HEK293 (cell line): ENCODE data around the gene MEMO1.
"Not testable (repeated sequence)": the region's sequence is repeated elsewhere in the genome, so short reads cannot be mapped to it uniquely, and the experiment has no call there.

Experiments used
- CTCF ChIA-PET: fragments of 350-600 bp; formaldehyde crosslinking; extraction: SDS; loops from one replicate; lab custom pipeline; 2021; ENCODE audit warnings: antibody characterized with exemption; lab: Yijun Ruan, JAX
- POLR2A ChIA-PET: fragments of 300-600 bp; formaldehyde crosslinking; extraction: SDS; loops from one replicate; lab custom pipeline; 2020; ENCODE audit warnings: antibody characterized with exemption, inconsistent platforms; lab: Yijun Ruan, JAX
- H3K27ac ChIP-seq: fragments of 200-500 bp; sonication (Bioruptor generic); 2 replicates; pipeline ENCODE4 v1.5.1; 2014; ENCODE audit warnings: low read depth, low read length, control low read depth, inconsistent platforms; ENCODE audit errors: extremely low read depth
- H3K36me3 ChIP-seq, 2 experiments: fragments of 200-500 bp in 1 of 2; sonication (Bioruptor generic) in 1 of 2; 1 replicate in 1 of 2; 2 replicates in 1 of 2; pipeline ENCODE4 v1.5.1; 2014 to 2017; ENCODE audit warnings: inconsistent platforms in 2 of 2, low read length in 2 of 2; ENCODE audit not compliant: control insufficient read depth in 2 of 2, insufficient read depth in 1 of 2
- H3K4me1 ChIP-seq: fragments of 200-500 bp; sonication (Bioruptor generic); 2 replicates; pipeline ENCODE4 v1.5.1; 2014; ENCODE audit warnings: mild to moderate bottlenecking, low read length, inconsistent platforms; ENCODE audit not compliant: control insufficient read depth, insufficient read depth
- H3K4me3 ChIP-seq: 2 replicates; pipeline ENCODE4 v1.5.1; 2011; ENCODE audit warnings: low read depth, mild to moderate bottlenecking, control low read depth, low read length, moderate library complexity
- H3K9me3 ChIP-seq: fragments of 200-500 bp; sonication (Bioruptor generic); 2 replicates; pipeline ENCODE4 v1.5.1; 2014; ENCODE audit warnings: low read depth, low read length, inconsistent platforms; ENCODE audit not compliant: control insufficient read depth, insufficient read depth
- GLIS1 ChIP-seq: fragments of 450-650 bp; formaldehyde crosslinking; IDR thresholded peaks from 2 replicates; pipeline ENCODE4 v1.5.1; 2016; ENCODE audit warnings: missing biosample characterization, missing genetic modification characterization
- OSR2 ChIP-seq: fragments of 450-650 bp; formaldehyde crosslinking; IDR thresholded peaks from 2 replicates; pipeline ENCODE4 v1.5.1; 2016; ENCODE audit warnings: missing biosample characterization, missing genetic modification characterization
- PBX3 ChIP-seq: sonication (generic); formaldehyde crosslinking; IDR thresholded peaks from 2 replicates; pipeline ENCODE4 v1.8.1; 2022; ENCODE audit warnings: mild to moderate bottlenecking, moderate library complexity, missing genetic modification reagents
- PRDM1 ChIP-seq: fragments of 450-650 bp; formaldehyde crosslinking; IDR thresholded peaks from 2 replicates; pipeline ENCODE4; 2016; ENCODE audit warnings: missing biosample characterization, missing genetic modification characterization
- SP7 ChIP-seq: fragments of 450-650 bp; formaldehyde crosslinking; IDR thresholded peaks from 2 replicates; pipeline ENCODE4 v1.5.1; 2016; ENCODE audit warnings: missing biosample characterization, missing genetic modification characterization
- ZBTB6 ChIP-seq: fragments of 450-650 bp; formaldehyde crosslinking; IDR thresholded peaks from 2 replicates; pipeline ENCODE4 v1.5.1; 2017; ENCODE audit warnings: missing biosample characterization, missing genetic modification characterization
- ZNF2 ChIP-seq: fragments of 450-650 bp; formaldehyde crosslinking; IDR thresholded peaks from 2 replicates; pipeline ENCODE4 v1.5.1; 2016; ENCODE audit warnings: missing biosample characterization, missing genetic modification characterization
- ZNF548 ChIP-seq: fragments of 450-650 bp; formaldehyde crosslinking; IDR thresholded peaks from 2 replicates; pipeline ENCODE4 v1.5.1; 2016; ENCODE audit warnings: missing biosample characterization, missing genetic modification characterization
- ZNF654 ChIP-seq: fragments of 450-650 bp; formaldehyde crosslinking; IDR thresholded peaks from 2 replicates; pipeline ENCODE4 v1.5.1; 2016; ENCODE audit warnings: low read depth, missing biosample characterization, missing genetic modification characterization

The MEMO1 gene

DNA sequence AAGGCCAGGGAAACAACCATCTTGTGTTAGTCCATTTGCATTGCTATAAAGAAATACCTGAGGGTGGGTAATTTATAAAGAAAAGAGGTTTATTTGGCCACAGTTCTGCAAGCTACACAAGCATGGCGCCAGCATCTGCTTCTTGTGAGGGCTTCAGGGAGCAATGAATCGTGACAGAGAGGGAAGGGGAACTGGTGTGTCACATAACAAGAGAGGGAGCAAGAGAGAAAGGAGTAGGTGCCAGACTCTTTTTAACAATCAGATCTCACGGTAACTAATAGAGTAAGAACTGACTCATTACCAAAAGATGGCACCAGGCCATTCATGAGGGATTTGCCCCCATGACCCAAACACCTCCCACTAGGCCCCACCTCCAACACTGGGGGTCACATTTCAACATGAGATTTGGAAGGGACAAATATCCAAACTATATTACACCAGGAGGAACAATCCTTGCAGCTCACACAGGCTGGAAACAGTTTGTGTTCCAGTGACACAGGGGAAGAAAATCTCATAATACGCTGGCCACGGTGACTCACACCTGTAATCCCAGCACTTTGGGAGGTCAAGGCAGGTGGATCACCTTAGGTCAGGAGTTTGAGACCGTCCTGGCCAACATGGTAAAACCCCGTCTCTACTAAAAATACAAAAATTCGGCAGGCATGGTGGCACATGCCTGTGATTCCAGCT lies 23.5 kb upstream of the MEMO1 start:
- H3K4me3 ChIP-seq, POLR2A ChIA-PET, H3K9me3 ChIP-seq, H3K4me1 ChIP-seq, H3K27ac ChIP-seq: not testable (repeated sequence)
- TF ChIP-seq GLIS1 = peak; percentile 19; the same call in 1 of the 2 replicates
- peaks cover 28 to 29% of the 10 kb centered on the region in 2 experiments for H3K36me3 ChIP-seq
- CTCF ChIA-PET = interaction anchor here (0.7 kb wide), 1 partner anchor 321 kb away, joined by 3 read pairs; no protein-coding TSS in a partner anchor

DNA sequence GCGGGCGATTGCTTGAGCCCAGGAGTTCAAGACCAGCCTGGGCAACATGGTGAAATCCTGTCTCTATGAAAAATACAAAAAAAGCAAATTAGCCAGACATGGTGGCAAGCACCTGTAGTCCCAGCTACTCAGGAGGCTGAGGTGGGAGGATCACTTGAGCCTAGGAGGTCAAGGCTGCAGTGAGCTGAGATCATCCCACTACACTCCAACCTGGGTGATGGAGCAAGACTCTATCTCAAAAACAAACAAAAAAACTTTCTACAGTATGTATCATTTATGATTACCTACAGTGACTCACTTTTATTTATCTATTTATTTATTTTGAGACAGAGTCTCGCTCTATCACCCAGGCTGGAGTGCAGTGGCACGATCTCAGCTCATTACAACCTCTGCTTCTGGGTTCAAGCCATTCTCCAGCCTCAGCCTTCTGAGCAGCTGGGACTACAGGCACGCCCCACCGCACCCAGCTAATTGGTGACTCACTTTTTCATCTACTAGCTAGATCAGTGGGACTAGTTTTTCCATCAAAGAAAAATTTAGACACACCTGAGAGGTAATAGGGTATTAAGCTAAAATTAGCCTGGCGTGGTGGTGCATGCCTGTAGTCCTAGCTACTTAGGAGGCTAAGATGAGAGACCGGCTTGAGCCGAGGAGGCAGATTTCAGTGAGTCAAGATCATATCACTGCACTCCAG lies 8.1 kb upstream of the MEMO1 start:
- H3K9me3 ChIP-seq, H3K4me3 ChIP-seq, CTCF ChIA-PET, H3K27ac ChIP-seq, H3K4me1 ChIP-seq: not testable (repeated sequence)
- H3K36me3 ChIP-seq = peaks cover 25 to 41% of the 10 kb centered on the region in 2 experiments
- POLR2A ChIA-PET = interaction anchor here (0.7 to 1.0 kb wide), 2 partner anchors 21 to 44 kb away, joined by 3 to 4 read pairs; partner anchors contain the start of genes DPY30 and SPAST
- peak; percentile 35; the same call in 1 of the 2 replicates for TF ChIP-seq ZBTB6

GRCh38 chr2:32012872-32013271 lies 2.1 kb upstream of the MEMO1 start:
- Histone ChIP-seq H3K9me3 (no peaks in the 10 kb centered on the region), H3K36me3 (peaks cover 5 to 6% of the 10 kb centered on the region in 2 experiments; a peak in 2 of 3 replicates), H3K27ac (no peak overlapping the region), H3K4me1 (no peaks in the 10 kb centered on the region), H3K4me3 (no peak overlapping the region)
- CTCF ChIA-PET = interaction anchor here (1.5 kb wide), 1 partner anchor 51 kb away, joined by 5 read pairs; the partner anchor contains the start of gene SPAST
- POLR2A ChIA-PET = interaction anchor here (0.6 to 1.9 kb wide), 2 partner anchors 27 to 1507 kb away, joined by 5 to 6 read pairs; partner anchors contain the start of gene DPY30
- TF ChIP-seq ZNF548 (tag by site-specific recombination) (no peak), PBX3 (no peak), OSR2 (no peak), ZNF654 (tag by site-specific recombination) (no peak), ZNF2 (tag by site-specific recombination) (no peak), SP7 (tag by site-specific recombination) (no peak)
- TF ChIP-seq, all 188 proteins: peak for 0

- Histone ChIP-seq H3K27ac (peak overlapping the region; percentile 86), H3K9me3 (no peaks in the 10 kb centered on the region), H3K4me3 (peak overlapping the region; percentile 68), H3K36me3 (peaks cover 0 to 2% of the 10 kb centered on the region in 2 experiments; a peak in 2 of 3 replicates), H3K4me1 (no peaks in the 10 kb centered on the region)
- ChIA-PET CTCF (no interaction called here), POLR2A (interaction anchor here (0.6 to 2.1 kb wide), 4 partner anchors 26 to 154 kb away, joined by 3 to 14 read pairs (median 5); partner anchors contain the start of genes DPY30 and SLC30A6)
- TF ChIP-seq PRDM1 (tag by site-specific recombination) = peak; percentile 39; the same call in 1 of the 2 replicates
- TF ChIP-seq ZNF548 (tag by site-specific recombination) = no peak
These were observed 715 bp upstream of the MEMO1 start for GRCh38 chr2:32011485-32011960.

DNA sequence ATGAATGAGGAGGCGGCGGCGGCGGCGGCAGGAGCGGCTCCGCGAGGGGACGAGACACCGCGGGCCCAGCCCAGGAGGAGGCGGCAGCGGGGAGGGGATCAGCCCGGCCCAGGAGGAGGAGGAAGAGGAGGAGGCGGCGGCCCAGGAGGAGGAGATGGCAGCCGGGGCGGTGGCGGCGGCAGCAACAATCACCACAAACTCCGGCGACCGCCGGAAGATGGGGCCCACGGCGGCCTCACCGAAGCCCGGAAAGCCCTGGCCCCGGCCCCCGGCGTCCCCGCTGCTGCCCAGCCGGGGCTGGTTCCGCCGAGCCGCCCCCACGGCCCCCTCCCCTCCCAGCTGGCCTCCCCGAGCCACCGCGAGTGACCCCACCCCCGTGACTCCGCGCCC lies 533 bp downstream of the MEMO1 start:
- CTCF ChIA-PET = not testable (repeated sequence)
- peak overlapping the region; percentile 90 for H3K4me3 ChIP-seq
- POLR2A ChIA-PET = interaction anchor here (0.6 to 2.1 kb wide), 4 partner anchors 29 to 155 kb away, joined by 4 to 14 read pairs (median 6); partner anchors contain the start of genes DPY30, SLC30A6 and SPAST

More for the DNA sequence above, 533 bp downstream of the MEMO1 start:
- not testable (repeated sequence) for H3K9me3 ChIP-seq, H3K4me1 ChIP-seq, H3K36me3 ChIP-seq
- H3K27ac ChIP-seq = peak overlapping the region; percentile 86
